NCI-H1694 treated with DMSO at 0.1 percent for 48 hours (cell line): ENCODE measurements around the gene NEURL2.
"Not testable (repeated sequence)": the region's sequence is repeated elsewhere in the genome, so short reads cannot be mapped to it uniquely, and the experiment has no call there.

Experiments used
- DNase-seq: peaks from one replicate; lab custom pipeline; 2025; lab: John Stamatoyannopoulos, UW

NEURL2 gene

GRCh38 chr20:45899046-45899835, 8.2 kb upstream of the NEURL2 start:
- DNase-seq, result no peak

- no peak for DNase-seq
These were observed 7.3 kb upstream of the NEURL2 start for GRCh38 chr20:45898285-45898684.

GRCh38 chr20:45897692-45898091, 6.7 kb upstream of the NEURL2 start:
- DNase-seq, result no peak

GRCh38 chr20:45897289-45897688, 6.3 kb upstream of the NEURL2 start:
- no peak for DNase-seq

GRCh38 chr20:45896641-45897161, 5.7 kb upstream of the NEURL2 start:
- no peak for DNase-seq

- no peak for DNase-seq
These were observed 3.8 kb upstream of the NEURL2 start for GRCh38 chr20:45894797-45895196.

- DNase-seq, result no peak
These were observed 2.8 kb upstream of the NEURL2 start for GRCh38 chr20:45893831-45894230.

GRCh38 chr20:45892828-45893500, 2.0 kb upstream of the NEURL2 start:
- DNase-seq, result no peak

- DNase-seq, result no peak
These were observed 1.2 kb upstream of the NEURL2 start for GRCh38 chr20:45892049-45892825.

- DNase-seq, result peak; percentile 1
These were observed 677 bp downstream of the NEURL2 start for GRCh38 chr20:45890077-45890984.

- DNase-seq, result no peak
These were observed 2.3 kb downstream of the NEURL2 start for GRCh38 chr20:45888681-45889080.

- DNase-seq, result no peak
These were observed 3.7 kb downstream of the NEURL2 start, which contains the start of gene SPATA25 for GRCh38 chr20:45887346-45887715. SPATA25 (minus strand) TSS chr20:45887622; CDS start chr20:45887590, 32 bp downstream.

GRCh38 chr20:45886590-45887345, 4.2 kb downstream of the NEURL2 start:
- no peak for DNase-seq

- no peak for DNase-seq
These were observed 7.9 kb downstream of the NEURL2 start for GRCh38 chr20:45883100-45883469.

GRCh38 chr20:45882469-45883099, 8.4 kb downstream of the NEURL2 start:
- no peak for DNase-seq

- DNase-seq, result peak; percentile 94
These were observed 9.8 kb downstream of the NEURL2 start, which contains the start of gene ZSWIM1 for GRCh38 chr20:45880988-45881788. ZSWIM1 (plus strand) TSS chr20:45881227; CDS start chr20:45882593, 1,366 bp downstream.

GRCh38 chr20:45878076-45878761, 12.8 kb downstream of the NEURL2 start:
- DNase-seq, result no peak

- DNase-seq, result no peak
These were observed 16.4 kb downstream of the NEURL2 start for GRCh38 chr20:45874576-45874975.

GRCh38 chr20:45874104-45874481, 16.9 kb downstream of the NEURL2 start:
- DNase-seq, result not testable (repeated sequence)
